K562 (cell line): ENCODE results near the gene KAT7.

Source experiments
- CTCF ChIP-seq, 3 experiments: IDR thresholded peaks in 2 of 3; conservative IDR thresholded peaks in 1 of 3; 2 replicates each; pipeline ENCODE4 v1.5.1; 2011 to 2012; ENCODE audit warnings: low read length in 3 of 3, mild to moderate bottlenecking in 3 of 3, control low read depth in 2 of 3, improper control_type of control experiment in 1 of 3, inconsistent platforms in 1 of 3, low read depth in 1 of 3, mixed read lengths in 1 of 3, moderate library complexity in 1 of 3; ENCODE audit not compliant: insufficient read depth in 2 of 3
- SMARCB1 ChIP-seq: IDR thresholded peaks from 2 replicates; pipeline ENCODE4 v1.6.1; 2011; ENCODE audit warnings: improper control_type of control experiment, low read depth; ENCODE audit not compliant: insufficient read length
- TBP ChIP-seq: optimal IDR thresholded peaks from 2 replicates; pipeline ENCODE3; 2011; ENCODE audit warnings: low read depth, low read length, improper control_type of control experiment
- ZFX ChIP-seq: sonication (generic); formaldehyde crosslinking; IDR thresholded peaks from 2 replicates; pipeline ENCODE4 v1.8.0; 2022; ENCODE audit warnings: mild to moderate bottlenecking, missing genetic modification reagents, moderate library complexity

DNA sequence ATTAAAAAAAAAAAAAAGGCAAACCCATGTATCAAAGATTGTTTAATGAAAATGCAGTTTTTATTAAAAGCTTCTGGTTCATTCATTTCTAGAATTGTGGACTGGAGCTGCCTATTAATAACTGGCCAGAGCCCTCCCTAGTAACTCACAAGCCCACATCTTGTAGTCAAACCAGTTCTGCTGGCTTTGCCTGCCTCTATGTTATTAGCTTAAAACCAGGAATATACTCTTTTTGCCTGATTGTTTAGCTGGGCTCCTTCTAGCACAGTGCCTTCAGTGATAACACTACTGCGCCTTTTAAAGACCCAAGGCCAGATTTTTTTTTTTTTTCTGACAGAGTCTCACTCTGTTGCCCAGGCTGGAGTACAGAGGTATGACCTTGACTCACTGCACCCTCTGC is 33.4 kb downstream of the KAT7 start:
- TF ChIP-seq TBP = no peak
- no peak for TF ChIP-seq CTCF (IDR thresholded peaks at IDR 0.05 in 2 of 3, conservative IDR thresholded peaks at IDR 0.05 in 1 of 3; ENCODE audit: insufficient read depth in 2 of 3, low read depth in 1 of 3, low read length in 3 of 3)
- TF ChIP-seq ZFX (CRISPR knock-in tag) = no peak
- no peak for TF ChIP-seq SMARCB1
